NCI-H187 treated with DMSO at 0.1 percent for 48 hours (cell line): Measurements from ENCODE around the gene NELFB.

Experiments
- DNase-seq: peaks from one replicate; lab custom pipeline; 2025; lab: John Stamatoyannopoulos, UW

Gene NELFB

DNA sequence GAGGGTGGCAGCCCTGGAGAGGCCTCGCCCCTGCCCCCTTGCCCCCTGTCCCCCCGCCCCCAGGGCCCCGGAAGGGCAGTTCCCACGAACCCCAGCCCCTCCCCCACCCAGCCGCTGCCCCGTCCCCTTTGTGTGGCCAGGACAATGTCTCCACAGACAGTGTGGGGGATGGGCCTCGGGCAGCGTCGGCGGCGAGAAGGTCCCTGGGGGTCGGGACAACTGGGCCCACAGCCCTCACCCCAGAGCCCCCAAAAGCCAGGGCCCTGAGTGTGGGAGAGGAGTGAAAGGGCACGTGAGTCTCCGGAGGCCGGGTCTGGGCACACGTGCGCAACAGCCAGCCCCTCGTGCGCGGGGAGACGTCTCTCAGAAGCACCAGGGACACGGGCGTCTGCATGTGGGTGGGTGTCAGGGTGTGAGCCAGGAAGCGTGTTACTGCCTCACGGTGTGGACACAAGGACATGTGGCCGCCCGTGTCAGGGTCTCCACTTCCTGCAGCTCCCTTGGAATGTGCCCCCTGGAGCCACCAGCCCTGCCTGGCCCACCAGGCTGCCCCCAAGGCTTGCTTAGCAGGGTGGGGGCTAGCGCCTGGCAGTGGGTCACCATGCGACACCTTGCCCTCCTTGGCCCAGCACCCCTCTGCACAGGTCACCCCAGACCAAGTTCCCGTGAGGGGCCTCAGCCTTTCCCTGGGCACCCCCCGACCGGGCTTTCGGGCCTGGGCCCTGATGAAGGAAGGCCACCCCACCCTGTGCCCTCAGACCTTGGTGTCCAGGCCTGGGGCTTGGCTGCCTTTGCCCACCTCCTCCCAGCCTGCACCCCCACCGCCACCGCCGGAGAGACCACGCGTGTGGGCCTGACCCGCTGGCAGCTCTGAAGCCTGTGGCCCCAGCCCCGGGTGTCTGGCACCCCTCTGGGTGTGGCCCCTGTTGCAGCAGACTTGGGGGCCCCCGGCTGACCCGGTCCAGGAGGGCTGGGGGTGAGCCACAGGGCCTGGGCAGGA, 59.7 kb downstream of the NELFB start:
- DNase-seq: no peak

GRCh38 chr9:137315581-137316011, 60.5 kb downstream of the NELFB start:
- DNase-seq: no peak

DNA sequence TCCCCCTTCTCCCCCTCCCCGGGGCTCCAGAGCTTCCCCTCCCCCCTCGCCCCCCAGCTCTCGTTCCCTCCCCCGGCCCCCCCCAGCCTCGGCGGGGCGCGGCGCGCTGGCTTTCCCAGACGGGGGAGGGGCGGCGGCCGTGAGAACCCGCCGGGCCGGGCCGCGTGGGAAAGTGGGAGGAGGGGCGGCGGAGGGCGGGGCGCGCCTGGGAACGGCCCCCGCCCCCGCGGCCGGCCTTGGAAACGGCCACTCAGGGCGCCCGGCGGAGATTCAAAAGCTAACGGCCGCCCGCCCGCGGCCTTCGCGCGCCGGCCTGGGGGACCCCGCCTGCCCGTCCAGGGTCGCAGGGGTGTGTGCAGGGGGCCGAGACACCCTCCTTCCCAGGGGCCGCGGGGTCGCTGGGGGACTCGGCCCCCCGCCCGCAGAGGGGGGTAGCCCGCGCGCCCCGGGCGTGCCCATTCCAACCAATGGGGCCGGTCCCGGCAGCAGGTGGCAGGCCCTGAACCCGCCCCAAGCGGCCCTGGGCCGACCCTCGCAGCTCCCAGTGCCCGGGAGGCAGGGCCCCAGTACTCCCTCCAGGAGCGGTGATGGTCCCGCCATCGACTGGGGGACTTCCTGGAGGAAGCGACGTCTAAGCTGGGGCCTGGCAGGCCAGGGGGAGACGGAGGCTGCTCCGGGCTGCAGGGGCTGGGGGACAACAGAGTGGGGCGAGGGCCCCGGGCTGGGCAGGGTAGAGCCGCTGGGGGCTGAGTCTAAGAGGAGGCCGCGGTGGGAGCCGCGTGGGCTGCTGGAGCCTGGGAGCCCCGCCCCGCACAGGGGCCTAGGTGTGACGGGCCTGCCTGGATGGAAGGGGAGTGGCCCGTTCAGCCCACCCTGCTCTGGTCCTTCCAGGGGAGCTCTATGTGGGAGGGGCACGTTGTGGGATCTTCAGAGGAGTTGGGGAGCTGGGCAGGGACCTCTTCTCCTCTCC, 61.2 kb downstream of the NELFB start:
- no peak for DNase-seq

DNA sequence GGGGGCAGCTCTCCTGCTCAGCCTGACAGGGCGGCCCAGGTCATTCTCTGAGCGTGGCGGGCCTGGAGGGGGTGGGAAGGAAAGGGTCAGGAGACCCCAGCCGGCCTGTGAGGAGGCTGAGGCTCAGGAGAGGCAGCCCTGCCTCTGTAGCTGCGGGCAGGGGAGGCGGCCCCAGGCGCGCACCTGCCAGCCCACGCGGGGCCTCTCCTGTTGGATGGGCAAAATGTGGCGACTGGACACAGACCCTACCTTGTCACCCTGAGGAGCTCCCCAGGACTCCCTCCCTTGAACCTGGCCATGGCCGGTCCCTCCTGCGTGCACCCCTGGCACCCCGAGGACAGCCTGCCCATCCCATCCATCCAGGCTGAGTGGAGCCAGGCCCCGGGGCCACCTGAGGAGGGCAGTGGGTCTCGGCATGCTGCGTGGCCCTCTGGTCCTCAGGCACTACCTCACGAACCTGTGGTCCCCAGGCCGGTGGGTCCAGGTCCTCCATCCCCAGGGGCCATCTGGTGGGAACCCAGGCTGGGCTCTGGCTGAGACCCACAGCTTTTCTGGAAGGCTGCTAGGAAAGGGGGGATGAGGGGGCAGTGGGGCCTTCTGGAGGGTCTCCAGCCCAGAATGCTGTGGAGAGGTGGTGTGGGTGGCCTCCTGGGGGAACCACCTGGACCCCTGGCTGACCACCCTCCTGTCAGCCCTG, 62.0 kb downstream of the NELFB start:
- no peak for DNase-seq

DNA sequence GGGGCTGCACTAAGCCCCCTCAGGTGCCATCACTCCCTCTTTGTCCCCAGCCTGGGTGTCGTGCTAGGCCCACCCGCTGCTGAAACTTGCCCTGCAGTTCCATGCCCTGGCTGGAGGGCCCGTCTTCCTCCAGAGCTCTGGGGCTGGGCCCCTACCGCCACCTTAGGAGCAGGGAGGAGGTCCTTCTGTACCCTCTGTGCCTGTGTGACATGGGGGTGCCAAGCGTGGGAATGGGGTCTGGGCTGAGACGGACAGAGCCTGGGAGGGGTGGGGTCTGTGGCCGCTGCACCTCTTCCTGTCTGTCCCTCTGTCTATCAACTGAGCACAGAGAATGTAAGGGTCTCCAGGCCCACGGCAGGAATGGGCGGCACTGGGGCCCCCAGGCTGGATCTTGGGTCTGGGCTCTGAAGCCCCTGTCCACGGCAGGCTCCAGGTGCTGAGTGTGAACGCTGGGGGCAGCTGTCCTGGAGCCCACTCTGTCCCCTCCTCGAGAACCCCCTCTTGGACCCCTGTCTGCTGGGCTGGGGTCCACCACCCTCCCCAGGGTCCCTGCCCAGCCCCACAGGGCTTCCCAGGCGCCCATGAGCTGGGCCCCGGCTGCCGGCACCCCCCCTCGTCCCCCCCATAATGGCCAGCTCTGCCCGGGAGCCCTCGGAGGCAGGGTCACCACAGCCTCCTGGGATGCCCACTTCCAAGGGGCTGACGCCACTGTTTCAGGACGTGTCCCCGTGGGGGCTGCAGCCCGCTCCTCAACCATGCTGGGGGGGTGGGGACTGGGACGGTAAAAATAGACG, 62.8 kb downstream of the NELFB start:
- DNase-seq: no peak

GRCh38 chr9:137318602-137319001, 63.5 kb downstream of the NELFB start:
- no peak for DNase-seq

DNA sequence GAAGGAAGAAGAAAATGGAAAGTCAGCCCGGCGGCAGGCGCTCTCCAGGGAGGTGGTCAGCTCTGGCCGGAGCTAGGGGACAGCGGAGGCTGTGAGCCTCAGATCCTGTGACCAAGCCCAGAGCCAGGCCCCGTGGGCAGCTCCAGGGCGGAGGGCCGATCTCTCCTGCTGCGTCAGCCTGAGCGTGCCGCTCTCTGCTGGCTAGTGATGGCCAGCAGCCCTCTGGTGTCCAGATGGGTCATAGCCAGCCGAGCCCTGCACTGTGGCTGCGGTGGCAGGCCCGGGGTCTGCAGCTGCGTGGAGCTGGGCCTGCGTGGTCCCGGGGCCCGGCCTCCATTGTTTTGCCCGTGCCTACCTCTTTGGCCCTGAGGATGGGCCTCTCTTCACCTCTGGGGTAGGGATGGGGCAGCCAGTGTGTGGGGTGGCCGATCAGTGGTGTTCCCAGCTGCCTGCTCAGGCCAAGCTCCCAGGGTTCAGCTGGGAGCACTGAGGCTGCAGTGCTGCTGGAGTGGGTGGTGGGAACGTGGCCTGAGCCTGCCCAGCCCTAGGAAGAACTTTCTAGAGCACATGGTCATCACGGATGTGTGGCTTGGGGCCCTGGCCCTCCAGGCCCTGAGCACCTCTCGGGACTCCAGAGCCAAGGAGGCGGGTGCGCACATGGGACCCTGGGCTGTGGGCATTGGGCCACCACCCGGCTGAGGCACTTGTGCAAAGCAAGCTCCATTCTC, 64.0 kb downstream of the NELFB start:
- no peak for DNase-seq

- no peak for DNase-seq
Measured at GRCh38 chr9:137319739-137320551, 64.8 kb downstream of the NELFB start.

DNA sequence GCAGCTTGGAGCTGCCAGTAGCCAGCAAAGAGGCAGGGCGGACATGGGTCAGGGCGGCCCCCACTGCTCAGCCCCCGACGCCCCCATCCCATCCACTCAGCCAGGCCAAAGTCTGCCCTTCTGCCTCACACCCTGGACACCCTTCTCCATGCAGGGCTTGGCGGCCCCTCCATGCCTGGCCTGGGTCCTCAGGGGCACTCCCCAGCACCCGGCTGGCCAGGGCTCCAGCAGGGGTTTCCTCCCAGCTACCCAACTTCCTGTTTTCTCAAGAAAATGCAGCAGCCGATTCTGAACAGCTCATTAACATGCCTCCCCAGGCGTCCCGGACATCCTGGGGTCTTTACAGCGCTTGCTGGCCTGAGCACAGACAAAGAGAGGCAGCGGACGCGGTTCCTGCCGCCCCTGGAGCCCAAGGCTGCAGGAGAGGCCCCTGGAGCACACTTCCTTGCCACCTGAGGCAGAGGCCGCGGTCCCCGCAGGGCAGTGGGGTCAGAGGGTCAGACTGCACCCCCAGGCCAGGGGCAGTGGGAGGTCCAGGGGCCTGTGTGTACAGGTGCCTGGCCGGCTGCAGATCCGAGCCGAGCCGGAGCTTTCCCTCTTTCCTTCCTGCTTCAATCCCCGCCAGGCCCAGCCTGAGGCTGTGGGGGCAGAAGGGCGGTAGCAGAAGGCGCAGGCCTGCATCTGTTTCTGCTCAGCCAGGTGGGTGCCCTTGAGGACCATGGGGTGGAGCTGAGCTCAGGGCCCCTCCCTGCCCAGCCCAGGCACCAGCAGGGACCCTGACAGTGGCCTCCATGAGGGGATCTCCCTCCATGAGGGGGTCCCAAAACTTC, 65.6 kb downstream of the NELFB start:
- DNase-seq: no peak

DNA sequence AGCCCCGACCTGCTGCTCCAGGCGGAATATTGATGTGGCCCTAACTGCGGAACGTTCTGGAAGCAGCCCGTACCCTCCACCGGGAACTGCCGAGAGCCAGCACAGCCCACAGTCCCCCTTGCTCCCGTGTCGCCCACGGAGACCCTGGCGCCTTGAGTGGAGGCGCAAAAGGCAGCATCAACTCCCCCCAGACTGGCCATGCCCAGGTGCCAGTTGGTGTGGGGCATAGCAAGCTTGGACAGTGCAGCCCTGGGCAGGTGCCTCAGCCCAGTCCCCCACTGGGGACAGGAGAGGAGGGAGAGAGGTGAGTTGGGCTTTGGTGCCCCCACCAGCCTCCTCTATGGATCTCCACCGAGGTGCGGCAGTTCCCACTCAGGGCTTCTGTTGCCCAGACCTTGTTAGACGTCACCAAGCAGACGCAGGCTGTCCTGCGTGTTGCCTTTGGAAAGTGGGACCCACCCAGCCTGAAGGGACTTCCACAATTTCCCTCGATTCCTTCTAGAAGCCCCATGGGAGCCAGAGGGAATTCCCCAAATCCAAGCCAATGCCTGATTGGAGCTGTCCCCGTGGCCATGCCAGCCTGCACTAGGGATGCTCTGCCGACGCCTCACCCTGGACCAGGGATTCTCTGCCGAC, 66.7 kb downstream of the NELFB start:
- DNase-seq: no peak
